Tibial nerve (tissue), 4 donors: Measurements from ENCODE around the gene SSH2.

ENCODE experiments used
- EP300 ChIP-seq, 2 donors: sonication (generic); formaldehyde crosslinking; IDR thresholded peaks; one replicate each; pipeline ENCODE4 v1.6.1; 2017; ENCODE audit warnings: antibody characterized with exemption in 2 of 2, mild to moderate bottlenecking in 1 of 2
- POLR2A ChIP-seq, 2 donors: fragments of 450-650 bp; IDR thresholded peaks; one replicate each; pipeline ENCODE4 v1.6.1; 2017; ENCODE audit warnings: antibody characterized with exemption in 2 of 2, mild to moderate bottlenecking in 2 of 2, moderate library complexity in 2 of 2
- TF ChIP-seq, protein P1 (sequence below), 5 experiments: fragments of 200-600 bp in 3 of 5; fragments of 450-650 bp in 2 of 5; sonication (generic) in 3 of 5; IDR thresholded peaks; one replicate each; pipeline ENCODE4 v1.5.1; 2016 to 2019; ENCODE audit warnings: antibody characterized with exemption in 5 of 5, mild to moderate bottlenecking in 3 of 5, moderate library complexity in 2 of 5

DNA sequence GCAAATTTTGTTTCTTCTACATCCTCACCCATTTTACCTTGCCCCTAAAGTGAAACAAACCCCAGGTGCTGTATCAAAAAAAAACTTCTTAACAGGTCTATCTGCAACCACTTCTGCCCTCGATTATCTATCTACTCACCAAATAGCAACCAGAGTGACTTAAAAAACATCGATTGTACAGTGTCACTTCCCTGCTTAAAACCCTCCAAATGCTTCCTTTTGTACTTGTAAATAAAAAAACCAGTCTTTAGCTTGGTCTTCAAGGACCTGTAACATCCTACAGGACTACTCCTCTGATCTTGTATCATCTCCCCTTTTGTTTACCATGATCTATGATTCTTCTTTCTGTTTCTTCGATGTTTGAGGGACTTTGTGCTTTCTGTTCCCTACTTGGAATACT lies 224.6 kb downstream of the SSH2 start:
- no peak for TF ChIP-seq EP300 (IDR thresholded peaks at IDR 0.05)
- TF ChIP-seq POLR2A (IDR thresholded peaks at IDR 0.05), result no peak
- TF ChIP-seq, protein P1, sequence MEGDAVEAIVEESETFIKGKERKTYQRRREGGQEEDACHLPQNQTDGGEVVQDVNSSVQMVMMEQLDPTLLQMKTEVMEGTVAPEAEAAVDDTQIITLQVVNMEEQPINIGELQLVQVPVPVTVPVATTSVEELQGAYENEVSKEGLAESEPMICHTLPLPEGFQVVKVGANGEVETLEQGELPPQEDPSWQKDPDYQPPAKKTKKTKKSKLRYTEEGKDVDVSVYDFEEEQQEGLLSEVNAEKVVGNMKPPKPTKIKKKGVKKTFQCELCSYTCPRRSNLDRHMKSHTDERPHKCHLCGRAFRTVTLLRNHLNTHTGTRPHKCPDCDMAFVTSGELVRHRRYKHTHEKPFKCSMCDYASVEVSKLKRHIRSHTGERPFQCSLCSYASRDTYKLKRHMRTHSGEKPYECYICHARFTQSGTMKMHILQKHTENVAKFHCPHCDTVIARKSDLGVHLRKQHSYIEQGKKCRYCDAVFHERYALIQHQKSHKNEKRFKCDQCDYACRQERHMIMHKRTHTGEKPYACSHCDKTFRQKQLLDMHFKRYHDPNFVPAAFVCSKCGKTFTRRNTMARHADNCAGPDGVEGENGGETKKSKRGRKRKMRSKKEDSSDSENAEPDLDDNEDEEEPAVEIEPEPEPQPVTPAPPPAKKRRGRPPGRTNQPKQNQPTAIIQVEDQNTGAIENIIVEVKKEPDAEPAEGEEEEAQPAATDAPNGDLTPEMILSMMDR (IDR thresholded peaks at IDR 0.05), result no peak
